ENCODE measurements around the gene GNG12. TPM values are rescaled to one million over a fixed set of nuclear protein-coding genes. Genes with fewer than 3 reads are reported as not detected.

The GNG12 gene
- total RNA-seq, 2 experiments from 2014 or later, result 0.05 TPM

DNA sequence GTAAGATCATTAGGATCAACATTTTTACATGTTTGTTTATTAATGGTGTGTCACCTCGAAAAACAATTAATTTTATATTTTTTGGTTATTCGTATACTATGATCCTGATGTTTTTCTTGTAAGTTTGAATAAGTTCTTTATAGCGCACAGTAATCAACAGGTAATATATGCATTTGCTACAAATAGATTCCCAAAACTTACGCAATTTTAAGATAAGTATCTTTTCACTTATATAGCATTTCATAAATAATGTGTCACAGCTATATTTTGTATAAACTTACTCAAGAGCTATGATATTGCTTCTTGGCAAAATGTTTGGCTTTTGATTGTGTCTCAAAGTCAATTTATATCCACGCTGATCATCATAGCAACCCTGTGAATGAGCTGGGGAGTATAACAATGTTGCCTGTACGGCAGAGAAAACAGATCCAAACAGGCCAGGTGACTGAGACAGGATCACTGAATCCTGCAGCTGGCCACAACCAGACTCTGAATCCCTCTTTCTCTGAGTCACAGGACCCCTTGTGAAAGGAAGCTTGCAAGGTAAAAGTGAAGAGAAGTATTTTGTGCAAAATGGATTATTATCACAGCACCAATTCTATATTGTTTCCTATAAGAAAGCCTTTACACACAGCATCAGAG, 48.6 kb downstream of the GNG12 start:
- H3K4me1 Mint-ChIP-seq, result no peaks in the 10 kb centered on the region

DNA sequence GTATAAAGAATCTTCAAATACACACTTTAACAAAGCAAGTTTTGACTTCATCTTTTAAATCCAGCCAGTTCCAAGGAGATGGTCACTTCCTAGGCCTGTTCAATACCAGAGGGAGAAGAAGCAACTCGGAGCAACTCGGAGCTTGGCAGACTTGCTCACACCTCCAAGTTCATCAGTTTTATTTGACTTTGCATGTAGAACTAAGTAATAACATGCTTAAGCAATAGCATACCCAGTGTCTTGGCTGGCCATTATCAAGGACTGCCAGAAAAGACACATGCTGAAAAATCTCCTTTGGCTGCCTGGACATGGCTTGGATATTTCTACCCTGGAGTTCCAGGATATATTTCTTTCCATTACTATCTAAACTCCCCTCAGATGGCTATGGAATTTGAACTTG, 52.6 kb downstream of the GNG12 start:
- no peaks in the 10 kb centered on the region for H3K9me3 Mint-ChIP-seq
- H3K27ac Mint-ChIP-seq, result no peak overlapping the region
- H3K27me3 Mint-ChIP-seq, result peaks cover 3% of the 10 kb centered on the region
- POLR2A ChIA-PET, result no interaction called here
- CTCF ChIA-PET, result no interaction called here
- no peaks in the 10 kb centered on the region for H3K36me3 Mint-ChIP-seq (ENCODE audit: low read depth)
- H3K4me3 Mint-ChIP-seq, result no peak overlapping the region
- H3K4me1 Mint-ChIP-seq, result no peaks in the 10 kb centered on the region
- DNase-seq, result no peak

More for the DNA sequence above, 48.6 kb downstream of the GNG12 start:
- H3K27me3 Mint-ChIP-seq, result peaks cover 3% of the 10 kb centered on the region
- POLR2A ChIA-PET, result no interaction called here
- no peak for DNase-seq
- no peak overlapping the region for H3K4me3 Mint-ChIP-seq
- no peaks in the 10 kb centered on the region for H3K9me3 Mint-ChIP-seq
- no peak overlapping the region for H3K27ac Mint-ChIP-seq
- no peaks in the 10 kb centered on the region for H3K36me3 Mint-ChIP-seq (ENCODE audit: low read depth)
- CTCF ChIA-PET, result interaction anchor here (0.8 kb wide), 1 partner anchor 25 kb away, joined by 3 read pairs; no protein-coding TSS in a partner anchor

DNA sequence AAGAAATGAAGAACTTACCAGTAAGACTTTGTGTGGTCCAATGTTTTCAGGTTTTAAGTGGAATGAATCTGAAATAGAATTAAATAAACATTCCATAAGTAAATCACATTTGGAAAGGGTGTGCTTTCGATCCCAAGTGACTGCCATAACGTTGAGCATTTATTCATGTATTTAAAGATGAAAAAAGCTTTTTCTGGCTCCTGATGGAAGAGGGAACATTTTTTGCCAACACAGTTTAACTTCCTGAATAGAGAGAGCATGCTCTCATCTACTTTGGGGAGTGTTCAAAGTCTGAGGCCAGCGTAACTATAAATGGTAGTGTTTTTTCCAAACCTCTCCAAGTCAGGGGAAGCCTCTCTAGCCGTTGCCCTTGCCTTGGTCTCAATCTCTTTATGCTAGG, 55.8 kb downstream of the GNG12 start:
- Mint-ChIP-seq H3K27ac (no peak overlapping the region), H3K36me3 (ENCODE audit: low read depth) (no peaks in the 10 kb centered on the region), H3K27me3 (peaks cover 13% of the 10 kb centered on the region), H3K4me1 (no peaks in the 10 kb centered on the region), H3K9me3 (no peaks in the 10 kb centered on the region), H3K4me3 (no peak overlapping the region)
- POLR2A ChIA-PET, result no interaction called here
- DNase-seq, result no peak
- CTCF ChIA-PET, result interaction anchor here (0.9 to 1.3 kb wide), 3 partner anchors 12 to 216 kb away, joined by 3 to 4 read pairs (median 3); no protein-coding TSS in a partner anchor

DNA sequence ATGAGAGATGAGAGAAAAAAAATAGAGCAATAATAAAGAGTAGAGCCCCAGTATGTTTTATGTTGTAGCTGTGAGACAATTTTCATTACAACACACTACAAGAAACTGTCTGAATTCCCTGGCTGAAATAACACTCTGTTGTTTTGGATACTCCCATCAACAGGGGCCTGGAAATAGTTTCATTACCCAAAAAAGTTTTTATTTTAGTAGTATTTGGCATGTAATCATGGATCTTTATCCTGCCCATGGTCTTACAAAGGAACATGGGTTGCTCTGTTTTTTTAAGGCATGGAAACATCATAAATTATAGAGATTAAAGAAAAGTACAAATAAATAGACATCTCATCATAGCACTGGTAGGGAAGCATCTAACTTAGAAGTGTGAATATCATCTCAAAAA, 56.3 kb downstream of the GNG12 start:
- H3K4me1 Mint-ChIP-seq, result no peaks in the 10 kb centered on the region
- DNase-seq, result no peak
- no peaks in the 10 kb centered on the region for H3K9me3 Mint-ChIP-seq
- ChIA-PET POLR2A (no interaction called here), CTCF (interaction anchor here (0.9 to 1.4 kb wide), 3 partner anchors 16 to 216 kb away, joined by 3 to 4 read pairs (median 3); no protein-coding TSS in a partner anchor)
- H3K4me3 Mint-ChIP-seq, result no peak overlapping the region
- H3K27me3 Mint-ChIP-seq, result peaks cover 15% of the 10 kb centered on the region
- no peaks in the 10 kb centered on the region for H3K36me3 Mint-ChIP-seq (ENCODE audit: low read depth)
- H3K27ac Mint-ChIP-seq, result no peak overlapping the region

- H3K4me1 Mint-ChIP-seq, result no peaks in the 10 kb centered on the region
- no peak overlapping the region for H3K4me3 Mint-ChIP-seq
- CTCF ChIA-PET, result no interaction called here
- no peak for DNase-seq
- POLR2A ChIA-PET, result no interaction called here
- H3K27ac Mint-ChIP-seq, result no peak overlapping the region
- H3K36me3 Mint-ChIP-seq (ENCODE audit: low read depth), result no peaks in the 10 kb centered on the region
- H3K9me3 Mint-ChIP-seq, result no peaks in the 10 kb centered on the region
- H3K27me3 Mint-ChIP-seq, result peaks cover 40% of the 10 kb centered on the region
Observed at GRCh38 chr1:67773462-67773861, 59.8 kb downstream of the GNG12 start.

DNA sequence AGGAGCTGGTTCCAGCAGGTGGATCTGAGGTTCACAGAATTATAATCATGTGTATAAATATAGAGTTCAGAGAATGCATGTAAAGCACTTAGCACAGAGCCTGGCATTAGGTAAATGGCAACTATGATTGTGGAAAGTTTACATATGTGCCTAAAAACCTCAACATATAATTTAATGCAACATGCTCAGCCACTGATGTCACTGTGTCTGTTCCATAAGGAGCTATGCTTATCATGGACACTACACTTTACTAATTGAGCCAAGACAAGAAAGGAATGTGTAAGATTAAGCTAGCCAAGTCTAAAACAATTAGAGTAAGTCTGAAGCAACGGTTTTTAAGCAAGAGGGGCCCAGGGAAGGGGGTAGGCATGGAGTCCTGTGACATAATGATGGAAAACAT, 61.5 kb downstream of the GNG12 start:
- CTCF ChIA-PET, result interaction anchor here (1.2 kb wide), 2 partner anchors 11 to 210 kb away, joined by 3 to 5 read pairs; no protein-coding TSS in a partner anchor
- no peak overlapping the region for H3K27ac Mint-ChIP-seq
- H3K4me1 Mint-ChIP-seq, result no peaks in the 10 kb centered on the region

GRCh38 chr1:67771152-67771551, 62.1 kb downstream of the GNG12 start:
- Mint-ChIP-seq H3K9me3 (no peaks in the 10 kb centered on the region), H3K27me3 (peaks cover 45% of the 10 kb centered on the region), H3K36me3 (ENCODE audit: low read depth) (no peaks in the 10 kb centered on the region), H3K4me3 (no peak overlapping the region), H3K27ac (no peak overlapping the region), H3K4me1 (peaks cover 1% of the 10 kb centered on the region)
- no peak for DNase-seq
- ChIA-PET POLR2A (no interaction called here), CTCF (interaction anchor here (1.2 kb wide), 2 partner anchors 11 to 210 kb away, joined by 3 to 5 read pairs; no protein-coding TSS in a partner anchor)

More for the DNA sequence above, 61.5 kb downstream of the GNG12 start:
- POLR2A ChIA-PET, result no interaction called here
- Mint-ChIP-seq H3K9me3 (no peaks in the 10 kb centered on the region), H3K27me3 (peaks cover 44% of the 10 kb centered on the region), H3K4me3 (no peak overlapping the region), H3K36me3 (ENCODE audit: low read depth) (no peaks in the 10 kb centered on the region)
- no peak for DNase-seq

GRCh38 chr1:67769633-67770256, 63.5 kb downstream of the GNG12 start:
- DNase-seq, result no peak
- ChIA-PET POLR2A (no interaction called here), CTCF (interaction anchor here (2.4 kb wide), 1 partner anchor 10 kb away, joined by 12 read pairs; no protein-coding TSS in a partner anchor)
- Mint-ChIP-seq H3K36me3 (ENCODE audit: low read depth) (no peaks in the 10 kb centered on the region), H3K4me1 (peaks cover 3% of the 10 kb centered on the region), H3K27me3 (peaks cover 44% of the 10 kb centered on the region), H3K27ac (no peak overlapping the region), H3K4me3 (no peak overlapping the region), H3K9me3 (no peaks in the 10 kb centered on the region)

- no peak for DNase-seq
- H3K27me3 Mint-ChIP-seq, result peaks cover 49% of the 10 kb centered on the region
- H3K9me3 Mint-ChIP-seq, result no peaks in the 10 kb centered on the region
- H3K36me3 Mint-ChIP-seq (ENCODE audit: low read depth), result no peaks in the 10 kb centered on the region
- ChIA-PET POLR2A (no interaction called here), CTCF (interaction anchor here (1.3 to 2.4 kb wide), 2 partner anchors 8 to 172 kb away, joined by 4 to 12 read pairs; no protein-coding TSS in a partner anchor)
- no peak overlapping the region for H3K27ac Mint-ChIP-seq
- peaks cover 3% of the 10 kb centered on the region for H3K4me1 Mint-ChIP-seq
- no peak overlapping the region for H3K4me3 Mint-ChIP-seq
Observed at GRCh38 chr1:67768480-67768879, 64.8 kb downstream of the GNG12 start.

- H3K36me3 Mint-ChIP-seq (ENCODE audit: low read depth), result no peaks in the 10 kb centered on the region
- no peak for DNase-seq
- H3K4me1 Mint-ChIP-seq, result peaks cover 3% of the 10 kb centered on the region
- H3K9me3 Mint-ChIP-seq, result no peaks in the 10 kb centered on the region
- H3K27ac Mint-ChIP-seq, result no peak overlapping the region
- POLR2A ChIA-PET, result no interaction called here
- CTCF ChIA-PET, result interaction anchor here (0.6 to 3.0 kb wide), 11 partner anchors 8 to 753 kb away, joined by 3 to 14 read pairs (median 4); no protein-coding TSS in a partner anchor
- H3K27me3 Mint-ChIP-seq, result peaks cover 46% of the 10 kb centered on the region
- H3K4me3 Mint-ChIP-seq, result no peak overlapping the region
Observed at GRCh38 chr1:67767103-67767782, 66.0 kb downstream of the GNG12 start.

DNA sequence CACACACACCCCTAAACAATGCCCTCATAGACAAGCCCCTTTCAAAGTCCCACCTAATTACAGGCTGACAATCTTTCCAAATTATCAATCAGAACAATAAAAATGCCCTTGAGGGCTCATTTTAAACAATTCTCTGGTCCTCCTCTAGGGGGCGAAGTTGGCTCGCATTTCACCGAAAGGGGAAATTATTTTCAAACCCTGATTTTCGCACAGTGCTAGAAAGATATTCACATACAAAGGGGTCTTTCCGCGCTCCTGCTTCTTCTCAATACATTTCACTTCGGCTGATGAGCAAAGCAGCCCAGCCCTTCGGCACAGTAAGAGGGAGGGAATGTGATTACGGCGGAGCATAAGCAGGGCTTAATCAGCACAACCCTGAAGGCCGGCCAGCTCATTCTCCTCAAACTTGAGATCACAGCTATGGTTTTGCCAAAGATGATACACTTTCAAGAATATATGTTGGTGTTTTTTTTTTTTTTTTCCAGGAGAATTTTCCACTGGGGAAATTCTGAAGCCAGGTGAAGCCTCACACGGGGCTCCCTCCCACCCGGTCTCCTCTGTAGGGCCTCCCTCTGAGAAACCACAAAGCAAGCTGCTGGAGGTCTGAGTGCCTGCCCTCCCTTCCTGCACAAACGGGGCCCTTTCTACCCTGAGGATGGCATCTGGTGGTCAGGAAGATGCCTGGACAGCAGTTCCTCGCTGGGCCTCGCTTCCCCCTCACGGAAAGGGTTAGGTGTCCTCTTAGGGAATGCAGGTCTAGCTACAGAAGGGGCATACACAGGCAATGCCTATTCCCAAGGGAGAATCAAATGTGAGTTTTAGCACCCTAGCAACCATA, 66.9 kb downstream of the GNG12 start:
- DNase-seq, result peak; percentile 33
- H3K4me3 Mint-ChIP-seq, result no peak overlapping the region
- H3K27me3 Mint-ChIP-seq, result peaks cover 47% of the 10 kb centered on the region
- peaks cover 3% of the 10 kb centered on the region for H3K4me1 Mint-ChIP-seq
- ChIA-PET POLR2A (no interaction called here), CTCF (interaction anchor here (0.6 to 3.0 kb wide), 20 partner anchors 9 to 752 kb away, joined by 3 to 14 read pairs (median 3); no protein-coding TSS in a partner anchor)
- no peaks in the 10 kb centered on the region for H3K9me3 Mint-ChIP-seq
- no peak overlapping the region for H3K27ac Mint-ChIP-seq
- H3K36me3 Mint-ChIP-seq (ENCODE audit: low read depth), result no peaks in the 10 kb centered on the region

DNA sequence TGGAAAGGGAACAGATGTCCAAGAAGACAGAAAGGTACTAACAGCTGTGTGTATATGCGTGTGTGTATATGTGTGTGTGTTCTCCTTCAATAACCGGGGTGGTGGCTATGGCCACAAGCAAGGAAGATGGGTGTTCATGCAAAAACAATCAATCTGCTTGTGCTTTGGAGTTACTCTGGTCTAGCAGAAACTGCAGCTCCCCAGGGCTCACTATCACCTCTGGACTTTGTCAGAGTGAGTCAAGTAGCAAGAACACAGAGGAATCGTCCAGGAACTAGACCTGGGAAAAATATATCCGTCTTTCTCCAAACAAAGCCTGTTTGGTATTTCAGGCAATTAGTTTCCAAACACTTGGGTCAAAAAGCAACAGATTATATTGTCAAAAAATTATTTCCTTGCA, 68.6 kb downstream of the GNG12 start:
- POLR2A ChIA-PET, result no interaction called here
- Mint-ChIP-seq H3K27ac (no peak overlapping the region), H3K36me3 (ENCODE audit: low read depth) (no peaks in the 10 kb centered on the region), H3K4me1 (peaks cover 3% of the 10 kb centered on the region), H3K9me3 (no peaks in the 10 kb centered on the region), H3K4me3 (no peak overlapping the region), H3K27me3 (peaks cover 44% of the 10 kb centered on the region)
- CTCF ChIA-PET, result interaction anchor here (1.1 to 3.0 kb wide), 4 partner anchors 10 to 80 kb away, joined by 3 to 14 read pairs (median 6); partner anchors contain the start of gene GADD45A
- no peak for DNase-seq
